Measurements from ENCODE around the gene IKBKG.
"Not testable (repeated sequence)": the region's sequence is repeated elsewhere in the genome, so short reads cannot be mapped to it uniquely, and the experiment has no call there.

Gene IKBKG

GRCh38 chrX:154611146-154611545 is 63.7 kb downstream of the IKBKG start:
- DNase-seq = not testable (repeated sequence)

GRCh38 chrX:154613586-154613985 is 66.2 kb downstream of the IKBKG start:
- not testable (repeated sequence) for DNase-seq
